Measurements from ENCODE around the gene MLXIP. TPM values are rescaled to one million over a fixed set of nuclear protein-coding genes. Genes with fewer than 3 reads are reported as not detected.
"Not testable (repeated sequence)": the region's sequence is repeated elsewhere in the genome, so short reads cannot be mapped to it uniquely, and the experiment has no call there.

The MLXIP gene, protein sequence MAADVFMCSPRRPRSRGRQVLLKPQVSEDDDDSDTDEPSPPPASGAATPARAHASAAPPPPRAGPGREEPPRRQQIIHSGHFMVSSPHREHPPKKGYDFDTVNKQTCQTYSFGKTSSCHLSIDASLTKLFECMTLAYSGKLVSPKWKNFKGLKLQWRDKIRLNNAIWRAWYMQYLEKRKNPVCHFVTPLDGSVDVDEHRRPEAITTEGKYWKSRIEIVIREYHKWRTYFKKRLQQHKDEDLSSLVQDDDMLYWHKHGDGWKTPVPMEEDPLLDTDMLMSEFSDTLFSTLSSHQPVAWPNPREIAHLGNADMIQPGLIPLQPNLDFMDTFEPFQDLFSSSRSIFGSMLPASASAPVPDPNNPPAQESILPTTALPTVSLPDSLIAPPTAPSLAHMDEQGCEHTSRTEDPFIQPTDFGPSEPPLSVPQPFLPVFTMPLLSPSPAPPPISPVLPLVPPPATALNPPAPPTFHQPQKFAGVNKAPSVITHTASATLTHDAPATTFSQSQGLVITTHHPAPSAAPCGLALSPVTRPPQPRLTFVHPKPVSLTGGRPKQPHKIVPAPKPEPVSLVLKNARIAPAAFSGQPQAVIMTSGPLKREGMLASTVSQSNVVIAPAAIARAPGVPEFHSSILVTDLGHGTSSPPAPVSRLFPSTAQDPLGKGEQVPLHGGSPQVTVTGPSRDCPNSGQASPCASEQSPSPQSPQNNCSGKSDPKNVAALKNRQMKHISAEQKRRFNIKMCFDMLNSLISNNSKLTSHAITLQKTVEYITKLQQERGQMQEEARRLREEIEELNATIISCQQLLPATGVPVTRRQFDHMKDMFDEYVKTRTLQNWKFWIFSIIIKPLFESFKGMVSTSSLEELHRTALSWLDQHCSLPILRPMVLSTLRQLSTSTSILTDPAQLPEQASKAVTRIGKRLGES
- total RNA-seq (37.8 TPM), polyA plus RNA-seq (67.9 TPM)

DNA sequence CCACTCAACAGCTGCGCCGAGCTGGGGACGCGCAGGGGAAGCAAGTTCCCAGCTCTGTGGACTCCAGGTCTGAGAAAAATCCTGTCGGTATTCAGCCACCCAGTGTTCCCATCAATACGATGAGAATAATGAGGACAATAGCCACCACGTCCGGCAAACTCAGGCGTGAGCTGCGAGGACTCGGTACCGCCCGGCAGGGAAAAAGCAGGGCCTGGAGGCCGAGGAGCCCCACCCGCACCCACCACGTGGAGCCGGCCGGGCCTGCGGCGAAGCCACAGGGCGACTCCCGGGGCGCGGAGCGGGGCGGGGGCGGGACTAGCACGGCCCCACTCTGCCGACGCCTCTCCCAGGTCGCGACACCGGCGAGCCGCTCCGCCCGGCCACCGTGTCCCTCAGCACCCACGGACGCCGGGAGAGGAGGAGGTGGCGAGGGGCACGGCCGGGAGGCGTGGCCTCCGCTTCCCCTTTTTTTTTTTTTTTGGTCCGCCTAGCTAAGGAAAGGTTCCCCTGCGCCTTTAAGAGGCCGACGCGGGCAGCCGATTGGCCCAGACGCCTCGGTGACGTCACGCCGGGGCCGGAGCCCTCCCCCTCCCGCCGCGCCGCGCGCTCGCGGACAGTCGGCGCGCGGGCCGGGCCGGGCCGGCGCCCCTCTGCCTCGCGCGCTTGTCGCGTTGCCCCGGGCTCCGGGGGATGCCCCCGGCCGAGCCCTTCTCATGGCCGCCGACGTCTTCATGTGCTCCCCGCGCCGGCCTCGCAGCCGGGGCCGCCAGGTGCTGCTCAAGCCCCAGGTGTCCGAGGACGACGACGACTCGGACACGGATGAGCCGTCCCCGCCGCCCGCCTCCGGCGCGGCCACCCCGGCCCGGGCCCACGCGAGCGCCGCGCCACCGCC lies at the start of gene MLXIP:
MLXIP (plus strand) TSS at position 616 of the 892 bp plus-strand sequence; CDS start at position 714, 98 bp downstream.
- no peaks in the 10 kb centered on the region for H3K36me3 ChIP-seq (ENCODE audit: insufficient read depth)
- peaks cover 2% of the 10 kb centered on the region for H3K4me1 ChIP-seq (ENCODE audit: insufficient read depth)
- DNase-seq (ENCODE audit: extremely low spot score): no peak
- peak within 1 kb of the TSS; percentile 92 for H3K27ac ChIP-seq (ENCODE audit: low read depth)
- H3K4me3 ChIP-seq (ENCODE audit: low read depth, low read length): peak within 1 kb of the TSS; percentile 93
- WGBS: under 1% methylated on average over 113 of the region's 113 CpGs

DNA sequence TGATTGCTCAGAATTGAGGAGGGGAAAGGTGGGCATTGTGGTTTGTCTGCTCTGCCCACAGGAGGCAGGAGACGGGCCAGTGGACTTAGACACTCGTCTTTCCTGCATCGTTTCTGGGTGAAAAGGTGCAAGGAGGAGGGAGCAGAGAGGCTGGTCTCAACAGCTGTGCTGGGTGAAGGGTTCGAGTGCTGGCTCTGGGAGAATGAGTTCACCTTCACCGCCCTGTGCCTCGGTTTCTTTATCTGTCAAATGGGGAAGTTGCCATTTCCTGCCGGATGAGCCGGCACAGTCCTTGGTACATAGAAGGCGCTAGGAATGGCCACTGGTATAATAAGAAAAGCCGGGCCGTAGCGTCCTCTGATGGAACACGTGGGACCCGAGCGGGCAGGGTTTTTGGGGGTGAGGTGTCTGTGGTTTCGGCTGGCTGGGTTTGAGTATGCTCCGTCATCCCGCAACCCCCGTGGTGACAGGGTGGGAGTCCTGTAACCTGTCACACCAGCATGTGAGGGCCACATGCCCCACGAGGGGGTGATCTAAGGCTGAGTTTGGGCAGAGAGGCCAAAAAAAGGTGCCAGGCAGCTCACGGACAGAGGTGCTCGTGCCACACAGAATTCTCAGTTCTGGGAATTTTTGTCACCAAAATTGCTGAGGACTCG lies 49.5 kb upstream of the MLXIP start:
- 89% methylated on average over 23 of the region's 23 CpGs for WGBS
- Histone ChIP-seq H3K4me1 (ENCODE audit: insufficient read depth) (no peaks in the 10 kb centered on the region), H3K4me3 (ENCODE audit: low read depth, low read length) (no peak overlapping the region), H3K36me3 (ENCODE audit: insufficient read depth) (no peaks in the 10 kb centered on the region), H3K27ac (ENCODE audit: low read depth) (no peak overlapping the region)
- DNase-seq (ENCODE audit: extremely low spot score): no peak

DNA sequence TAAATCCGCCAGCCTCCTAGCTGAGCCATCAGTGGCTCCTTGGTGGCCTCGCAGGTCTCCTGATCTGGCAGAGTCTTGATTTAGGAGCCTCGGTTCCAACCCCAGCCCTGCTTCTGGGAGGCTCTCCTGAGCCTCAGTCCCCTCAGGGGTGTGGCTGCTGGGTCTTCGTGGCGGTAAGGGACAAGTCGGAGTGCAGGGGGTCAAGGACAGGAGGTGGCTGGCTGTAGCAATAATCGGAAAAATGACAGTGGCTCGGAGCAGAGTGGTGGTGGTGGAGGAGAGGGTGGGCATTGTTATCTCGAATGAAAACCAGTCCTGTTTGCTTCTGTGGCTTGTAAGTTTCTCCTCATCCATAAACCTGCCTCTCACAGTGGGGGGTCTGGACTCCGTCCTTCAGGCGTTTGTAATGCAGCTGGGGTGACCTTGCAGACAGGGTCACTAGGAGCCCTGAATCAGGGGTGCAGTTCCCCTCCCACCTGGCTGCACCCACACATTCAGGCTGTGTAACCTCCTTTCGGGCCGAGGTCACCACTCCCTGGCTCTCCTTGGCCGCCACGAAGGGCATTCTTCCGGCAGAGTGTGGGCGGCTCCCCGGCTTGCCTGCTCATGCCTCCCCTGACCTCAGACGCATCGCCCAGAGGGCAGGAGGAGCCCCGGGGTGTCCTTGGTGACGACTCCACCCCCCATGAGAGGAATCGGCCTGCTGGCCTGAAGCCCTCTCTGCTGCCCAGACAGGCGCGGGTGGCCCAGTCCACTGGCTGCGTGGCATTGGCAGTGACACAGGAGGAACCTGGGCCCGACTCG lies 48.7 kb upstream of the MLXIP start:
- Histone ChIP-seq H3K27ac (ENCODE audit: low read depth) (peak overlapping the region; percentile 52), H3K4me3 (ENCODE audit: low read depth, low read length) (no peak overlapping the region), H3K4me1 (ENCODE audit: insufficient read depth) (no peaks in the 10 kb centered on the region), H3K36me3 (ENCODE audit: insufficient read depth) (no peaks in the 10 kb centered on the region)
- DNase-seq (ENCODE audit: extremely low spot score): no peak
- 76% methylated on average over 28 of the region's 28 CpGs for WGBS

DNA sequence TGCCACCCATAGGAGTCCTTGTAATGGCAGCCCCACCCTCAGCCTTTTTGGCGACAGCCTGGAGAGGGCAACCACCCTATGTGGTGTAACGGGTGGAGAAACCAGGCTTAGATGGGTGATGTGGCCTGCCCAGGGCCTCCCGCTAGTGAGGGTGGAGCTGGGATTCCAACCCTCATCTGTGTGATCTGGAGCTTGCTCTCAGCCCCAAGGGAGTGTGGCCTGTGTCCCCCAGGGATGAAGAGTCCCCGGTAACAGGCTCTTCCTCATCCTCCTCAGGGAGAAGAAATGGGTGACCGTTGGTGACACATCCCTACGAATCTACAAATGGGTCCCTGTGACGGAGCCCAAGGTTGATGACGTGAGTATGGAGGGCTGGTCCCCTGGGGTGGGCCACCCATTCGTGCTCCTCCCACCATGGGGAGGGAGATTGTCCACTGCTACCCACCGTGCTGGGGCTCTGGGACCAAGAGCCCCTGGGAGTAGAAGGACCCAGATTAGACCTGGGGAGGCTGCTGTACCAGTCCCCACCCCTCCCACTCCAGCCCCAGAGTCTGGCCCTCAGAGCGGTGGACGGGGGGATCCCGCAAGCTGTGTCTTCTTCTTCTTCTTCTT lies 48.0 kb upstream of the MLXIP start:
- DNase-seq (ENCODE audit: extremely low spot score): no peak
- WGBS: 91% methylated on average over 13 of the region's 13 CpGs
- no peak overlapping the region for H3K4me3 ChIP-seq (ENCODE audit: low read depth, low read length)
- no peaks in the 10 kb centered on the region for H3K36me3 ChIP-seq (ENCODE audit: insufficient read depth)
- H3K27ac ChIP-seq (ENCODE audit: low read depth): peak overlapping the region; percentile 52
- no peaks in the 10 kb centered on the region for H3K4me1 ChIP-seq (ENCODE audit: insufficient read depth)

DNA sequence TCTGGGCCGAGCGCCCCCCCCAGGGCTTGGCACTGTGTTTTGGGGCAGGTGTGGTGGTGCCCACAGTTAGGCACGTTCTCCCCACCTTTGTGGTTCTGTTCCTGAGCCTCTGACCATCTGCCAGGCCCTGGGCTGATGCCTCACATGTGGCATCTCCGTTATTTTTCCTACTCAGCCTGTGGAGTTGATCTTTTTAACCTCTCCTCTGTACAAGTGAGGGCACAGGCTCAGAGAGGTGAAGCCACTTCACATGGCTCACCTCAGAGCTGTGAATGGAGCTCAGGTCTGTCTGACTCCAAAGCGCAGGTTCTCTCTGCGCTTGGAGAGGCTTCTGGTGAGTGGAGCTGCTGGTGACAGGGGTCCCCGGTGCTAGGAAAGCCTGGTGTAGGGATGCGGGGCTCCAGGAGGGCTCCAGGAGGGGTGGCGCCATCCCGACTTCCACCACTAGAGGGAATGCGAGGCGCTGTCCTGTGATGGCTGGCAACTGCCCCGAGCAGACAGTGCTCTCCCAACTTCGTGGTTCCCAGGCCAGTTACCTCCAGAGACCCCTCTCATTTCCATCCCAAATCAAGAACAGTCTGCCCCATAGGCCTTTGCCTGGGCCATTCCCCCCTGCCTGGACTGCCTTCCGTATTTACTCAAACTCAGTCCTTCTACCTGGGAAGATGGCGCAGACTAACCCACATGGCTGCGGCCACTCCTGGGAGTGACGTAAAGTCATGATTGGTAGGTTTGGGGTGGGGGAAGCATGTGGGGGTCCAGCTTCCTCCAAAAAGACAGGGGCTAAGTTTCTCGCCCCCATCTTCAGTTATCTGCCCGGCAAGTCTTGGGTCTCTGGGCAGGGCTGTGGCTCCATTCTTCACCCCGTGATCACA lies 47.0 kb upstream of the MLXIP start:
- DNase-seq (ENCODE audit: extremely low spot score): no peak
- no peak overlapping the region for H3K4me3 ChIP-seq (ENCODE audit: low read depth, low read length)
- no peaks in the 10 kb centered on the region for H3K36me3 ChIP-seq (ENCODE audit: insufficient read depth)
- no peaks in the 10 kb centered on the region for H3K4me1 ChIP-seq (ENCODE audit: insufficient read depth)
- 70% methylated on average over 21 of the region's 21 CpGs for WGBS
- H3K27ac ChIP-seq (ENCODE audit: low read depth): no peak overlapping the region

DNA sequence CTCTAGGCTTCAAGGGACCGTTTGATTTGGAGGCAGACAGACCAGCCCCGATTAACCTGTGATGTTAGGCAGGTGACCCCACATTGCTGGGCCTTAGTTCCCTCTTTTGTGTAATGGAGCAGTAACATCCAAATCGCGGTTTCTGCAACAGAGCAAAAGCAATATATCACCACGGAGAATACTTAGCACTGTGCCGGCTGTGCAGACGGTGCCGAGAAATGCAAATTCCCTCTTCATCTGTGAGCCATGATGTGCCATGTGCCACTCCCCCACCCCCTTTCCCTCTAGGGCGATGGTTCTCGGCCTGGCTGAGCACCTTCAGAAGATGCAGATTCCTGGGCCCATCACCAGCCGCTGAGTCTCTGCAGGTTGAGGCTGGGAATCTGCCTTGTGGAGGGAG lies 46.0 kb upstream of the MLXIP start:
- DNase-seq (ENCODE audit: extremely low spot score): no peak
- WGBS: 92% methylated on average over 11 of the region's 11 CpGs
- no peak overlapping the region for H3K27ac ChIP-seq (ENCODE audit: low read depth)
- no peak overlapping the region for H3K4me3 ChIP-seq (ENCODE audit: low read depth, low read length)
- H3K4me1 ChIP-seq (ENCODE audit: insufficient read depth): no peaks in the 10 kb centered on the region
- H3K36me3 ChIP-seq (ENCODE audit: insufficient read depth): no peaks in the 10 kb centered on the region

DNA sequence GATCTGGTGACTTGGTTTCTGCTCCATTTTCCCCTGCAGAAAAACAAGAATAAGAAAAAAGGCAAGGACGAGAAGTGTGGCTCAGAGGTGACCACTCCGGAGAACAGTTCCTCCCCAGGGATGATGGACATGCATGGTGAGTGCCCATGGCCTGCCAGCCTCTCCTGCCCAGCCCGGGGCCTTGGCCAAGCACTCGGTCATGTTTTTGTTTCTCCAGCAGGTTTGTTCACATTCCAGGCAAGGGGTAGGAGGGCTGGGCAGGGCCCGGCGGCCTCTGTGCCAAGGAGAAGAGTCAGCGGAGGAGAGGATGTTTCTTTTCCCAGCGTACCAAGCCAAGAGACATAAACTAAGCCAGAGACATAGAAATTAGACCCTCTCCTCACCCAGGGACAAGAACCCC lies 43.3 kb upstream of the MLXIP start:
- Histone ChIP-seq H3K4me3 (ENCODE audit: low read depth, low read length) (no peak overlapping the region), H3K4me1 (ENCODE audit: insufficient read depth) (no peaks in the 10 kb centered on the region), H3K27ac (ENCODE audit: low read depth) (no peak overlapping the region), H3K36me3 (ENCODE audit: insufficient read depth) (no peaks in the 10 kb centered on the region)
- no peak for DNase-seq (ENCODE audit: extremely low spot score)
- 85% methylated on average over 8 of the region's 8 CpGs for WGBS

DNA sequence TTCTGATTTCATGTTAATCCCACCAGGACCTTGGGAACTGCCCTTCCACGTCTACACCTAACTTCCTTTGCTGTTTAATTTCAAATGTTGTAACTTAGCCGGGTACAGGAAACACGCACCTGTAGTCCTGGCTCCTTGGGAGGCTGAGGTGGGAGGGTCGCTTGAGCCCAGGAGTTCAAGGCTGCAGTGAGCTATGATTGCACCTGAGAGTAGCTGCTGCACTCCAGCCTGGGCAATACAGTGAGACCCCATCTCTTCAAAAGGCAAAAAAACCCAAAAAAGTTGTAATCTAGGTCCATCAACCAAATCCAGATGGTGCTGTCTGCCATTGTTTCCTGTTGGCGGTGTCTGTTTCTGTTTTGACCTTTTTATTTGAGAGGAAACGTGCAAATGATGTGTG lies 42.4 kb upstream of the MLXIP start:
- H3K4me3 ChIP-seq (ENCODE audit: low read depth, low read length): no peak overlapping the region
- H3K4me1 ChIP-seq (ENCODE audit: insufficient read depth): no peaks in the 10 kb centered on the region
- DNase-seq (ENCODE audit: extremely low spot score): no peak
- whole genome bisulfite sequencing: 91% methylated on average over 6 of the region's 6 CpGs
- no peak overlapping the region for H3K27ac ChIP-seq (ENCODE audit: low read depth)
- no peaks in the 10 kb centered on the region for H3K36me3 ChIP-seq (ENCODE audit: insufficient read depth)

DNA sequence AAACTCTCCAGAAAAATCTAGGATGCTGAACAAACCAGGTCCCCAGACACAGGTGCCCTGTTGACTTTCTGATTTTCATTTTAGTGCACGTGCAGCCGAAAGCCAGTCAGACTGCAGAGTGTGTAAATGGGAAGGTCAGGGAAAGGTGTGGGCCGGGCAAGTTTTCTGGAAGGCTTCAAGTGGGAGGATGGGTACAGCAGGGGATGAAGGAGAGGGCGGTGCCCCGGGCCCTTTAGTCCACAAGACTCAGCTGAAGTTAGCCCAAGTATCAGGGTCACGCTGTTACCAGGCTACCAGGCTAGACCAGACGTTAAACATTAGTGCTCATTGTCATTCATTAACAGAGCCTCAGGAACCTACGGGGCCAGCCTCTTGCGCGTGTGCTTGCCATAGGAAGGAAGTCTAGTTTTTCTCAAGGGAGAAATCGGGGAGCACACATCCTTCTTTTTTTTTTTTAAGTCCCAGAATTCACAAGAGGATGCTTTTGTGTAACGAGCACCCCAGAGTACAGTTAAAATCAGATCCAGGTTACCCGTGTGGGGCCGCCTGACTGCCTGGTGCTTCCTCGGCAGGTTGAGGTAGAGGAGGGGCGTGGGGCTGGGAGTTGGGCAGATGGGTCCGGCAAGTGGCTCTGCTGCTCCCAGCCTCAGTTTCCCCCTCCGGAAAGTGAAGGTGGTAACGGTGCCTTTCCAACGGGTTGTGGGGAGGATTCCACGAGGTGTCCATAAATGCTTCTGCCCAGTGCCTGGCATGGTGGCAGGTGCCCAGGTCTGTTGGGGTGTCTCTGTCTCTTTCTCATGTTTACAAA lies 37.8 kb upstream of the MLXIP start:
- 87% methylated on average over 21 of the region's 21 CpGs for WGBS
- no peak overlapping the region for H3K27ac ChIP-seq (ENCODE audit: low read depth)
- no peaks in the 10 kb centered on the region for H3K36me3 ChIP-seq (ENCODE audit: insufficient read depth)
- no peaks in the 10 kb centered on the region for H3K4me1 ChIP-seq (ENCODE audit: insufficient read depth)
- no peak overlapping the region for H3K4me3 ChIP-seq (ENCODE audit: low read depth, low read length)
- no peak for DNase-seq (ENCODE audit: extremely low spot score)

DNA sequence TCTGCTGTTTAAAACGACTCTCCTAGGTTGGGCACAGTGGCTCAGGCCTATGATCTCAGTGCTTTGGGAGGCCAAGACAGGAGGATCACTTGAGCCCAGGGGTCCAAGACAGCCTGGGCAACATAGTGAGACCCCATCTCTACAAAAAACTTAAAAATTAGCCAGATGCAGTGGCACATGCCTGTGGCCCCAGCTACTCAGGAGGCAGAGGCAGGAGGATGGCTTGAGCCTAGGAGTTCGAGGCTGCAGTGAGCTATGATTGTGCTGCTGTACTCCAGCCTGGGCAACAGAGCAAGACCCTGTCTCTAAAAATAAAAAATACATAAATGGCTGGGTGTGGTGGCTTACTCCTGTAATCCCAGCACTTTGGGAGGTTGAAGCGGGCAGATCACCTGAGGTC lies 37.1 kb upstream of the MLXIP start:
- not testable (repeated sequence) for DNase-seq (ENCODE audit: extremely low spot score); H3K4me1 ChIP-seq (ENCODE audit: insufficient read depth); H3K36me3 ChIP-seq (ENCODE audit: insufficient read depth); H3K4me3 ChIP-seq (ENCODE audit: low read depth, low read length); H3K27ac ChIP-seq (ENCODE audit: low read depth)
- WGBS: 97% methylated on average over 3 of the region's 3 CpGs

DNA sequence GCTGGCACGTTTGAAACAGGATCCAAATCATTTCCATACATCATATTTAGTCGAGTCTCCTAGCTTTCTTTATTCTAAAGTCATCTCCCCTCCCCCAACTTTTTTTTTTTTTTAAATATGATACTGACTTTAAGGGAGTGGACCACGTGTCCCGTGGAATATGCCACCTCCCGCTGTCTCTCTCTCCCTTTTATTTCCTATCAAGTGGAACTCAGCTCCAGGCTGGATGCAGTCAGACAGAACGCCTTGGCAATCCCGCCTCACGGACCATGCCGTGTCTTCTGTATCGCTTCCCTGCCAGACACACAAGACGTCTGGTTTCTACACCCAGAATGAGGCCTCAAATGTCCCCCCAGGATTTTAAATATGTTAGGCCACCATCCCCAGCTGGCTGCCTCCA lies 35.6 kb upstream of the MLXIP start:
- Histone ChIP-seq H3K4me3 (ENCODE audit: low read depth, low read length) (no peak overlapping the region), H3K36me3 (ENCODE audit: insufficient read depth) (no peaks in the 10 kb centered on the region), H3K27ac (ENCODE audit: low read depth) (no peak overlapping the region), H3K4me1 (ENCODE audit: insufficient read depth) (no peaks in the 10 kb centered on the region)
- DNase-seq (ENCODE audit: extremely low spot score): no peak
- WGBS: 88% methylated on average over 11 of the region's 11 CpGs
